Heart left ventricle (tissue), 16 donors: ENCODE measurements around the gene PDGFC. TPM values are rescaled to one million over a fixed set of nuclear protein-coding genes. Genes with fewer than 3 reads are reported as not detected.

Source experiments
- ATAC-seq, 4 donors: fragments of 200-7000 bp; cut with Tn5 transposase; one replicate each; pipeline ENCODE4 v1.9.1; 2020 to 2022; ENCODE audit warnings: moderate library complexity in 4 of 4, mild to moderate bottlenecking in 3 of 4, moderate number of reproducible peaks in 1 of 4
- DNase-seq, 5 donors: peaks; one replicate each; pipeline ENCODE4 v3.0.0-alpha.2; 2020
- H3K27ac ChIP-seq, 12 donors: fragments of 200-600 bp; sonication (generic) in 4 of 12; one replicate each; pipeline versions ENCODE4 v1.5.0 to v1.8.0; 2016 to 2022; ENCODE audit warnings: mild to moderate bottlenecking in 2 of 12
- H3K27me3 ChIP-seq, 9 donors: fragments of 200-600 bp; sonication (generic) in 2 of 9; one replicate each; pipeline versions ENCODE4 v1.5.1 to v1.8.0; 2016 to 2022; ENCODE audit warnings: mild to moderate bottlenecking in 3 of 9
- H3K36me3 ChIP-seq, 9 donors: fragments of 200-600 bp; sonication (generic) in 2 of 9; one replicate each; pipeline versions ENCODE4 v1.5.0 to v1.8.0; 2018 to 2022; ENCODE audit warnings: mild to moderate bottlenecking in 2 of 9
- H3K4me1 ChIP-seq, 12 donors: fragments of 200-600 bp; sonication (generic) in 4 of 12; one replicate each; pipeline versions ENCODE4 v1.5.0 to v1.8.0; 2016 to 2022; ENCODE audit warnings: mild to moderate bottlenecking in 3 of 12
- H3K4me3 ChIP-seq, 12 donors: fragments of 200-600 bp; sonication (generic) in 4 of 12; one replicate each; pipeline versions ENCODE4 v1.5.0 to v1.8.0; 2017 to 2022; ENCODE audit warnings: mild to moderate bottlenecking in 9 of 12, moderate library complexity in 4 of 12
- H3K9me3 ChIP-seq, 12 donors: fragments of 200-600 bp; sonication (generic) in 4 of 12; one replicate each; pipeline versions ENCODE4 v1.5.0 to v1.8.0; 2016 to 2022; ENCODE audit warnings: mild to moderate bottlenecking in 1 of 12
- POLR2A ChIP-seq, 2 donors: fragments of 450-650 bp; IDR thresholded peaks; one replicate each; pipeline ENCODE4 v1.6.1; 2017; ENCODE audit warnings: antibody characterized with exemption in 2 of 2, mild to moderate bottlenecking in 2 of 2, moderate library complexity in 2 of 2
- WGBS, 4 donors: extraction: QIAGEN DNeasy Blood & Tissue Kit in 2 of 4; methylation state at CpG; one replicate each; pipeline versions ENCODE4 v1.1.5 to v1.1.7; 2013 to 2018; 5-methylcytosine and 5-hydroxymethylcytosine counted together
- intact Hi-C, 10 donors: fragments of 100-400 bp; cut with DNase I; formaldehyde crosslinking; loops; one replicate each; pipeline versions ENCODE4 v1.11.1 to v1.14.2; 2022
- polyA plus RNA-seq, 2 donors: library from polyadenylated mRNA; stranded (reverse); fragments of 200-250 nt; gene quantifications; one replicate each; pipeline ENCODE4 v1.2.3, GENCODE V29; 2013
- total RNA-seq, 9 donors: library from RNA; depleted of rRNA in 2 of 9; stranded (reverse); fragments of >200 nt in 2 of 9; fragmentation: NEBNext Ultra II Directional in 3 of 9; extraction: Animal tissue kit (Norgen Biotek cat#: 25700) in 3 of 9; gene quantifications; one replicate each; pipeline versions ENCODE4 v1.1.0 to v1.2.4, GENCODE V29; 2016 to 2023
- TF ChIP-seq, protein P1 (sequence below), 12 donors: fragments of 200-600 bp; sonication (generic) in 4 of 12; IDR thresholded peaks; one replicate each; pipeline versions ENCODE4 v1.5.0 to v1.8.0; 2018 to 2022; ENCODE audit warnings: antibody characterized with exemption in 12 of 12, mild to moderate bottlenecking in 5 of 12
- donor health status: ischemic (EF 13 %, LVEDD 7.1; RV severe dilation, severe dysfunction).
- donor health status: healthy with polysubstance abuse.
- donor health status: DM: no; HTN: yes; CAD: no.
- donor health status: DM: no; HTN: no; CAD: no.
- donor health status: ischemic (EF 25% LVEDD 6.9; RV normal size, moderate dysfunction).
- donor health status: ischemic (EF 25% LVEDD 5.7; RV mildly dilated, moderate dysfunction).
- donor health status: healthy.
- donor health status: DM: yes; HTN: yes; CAD: no.
- donor health status: ischemic (EF 35%, LVEDD 5.7; RV mildly dilated, moderate dysfunction).
- donor health status: nonischemic (EF 11% LVEDD 7.7; RV severe dilation, severe dysfunction).
- donor health status: DM: yes; HTN: yes; CAD: no.
- donor health status: PGD.
- donor health status: ischemic (EF 29% LVEDD 5.4; RV normal size, mild dysfunction).
- donor health status: nonischemic (EF 23%, LVEDD 6.1; RV moderate dilation, normal function).

The PDGFC gene
- total and polyA plus RNA-seq, 11 donors: 2.5 to 29.6 (median 12.2) TPM

DNA sequence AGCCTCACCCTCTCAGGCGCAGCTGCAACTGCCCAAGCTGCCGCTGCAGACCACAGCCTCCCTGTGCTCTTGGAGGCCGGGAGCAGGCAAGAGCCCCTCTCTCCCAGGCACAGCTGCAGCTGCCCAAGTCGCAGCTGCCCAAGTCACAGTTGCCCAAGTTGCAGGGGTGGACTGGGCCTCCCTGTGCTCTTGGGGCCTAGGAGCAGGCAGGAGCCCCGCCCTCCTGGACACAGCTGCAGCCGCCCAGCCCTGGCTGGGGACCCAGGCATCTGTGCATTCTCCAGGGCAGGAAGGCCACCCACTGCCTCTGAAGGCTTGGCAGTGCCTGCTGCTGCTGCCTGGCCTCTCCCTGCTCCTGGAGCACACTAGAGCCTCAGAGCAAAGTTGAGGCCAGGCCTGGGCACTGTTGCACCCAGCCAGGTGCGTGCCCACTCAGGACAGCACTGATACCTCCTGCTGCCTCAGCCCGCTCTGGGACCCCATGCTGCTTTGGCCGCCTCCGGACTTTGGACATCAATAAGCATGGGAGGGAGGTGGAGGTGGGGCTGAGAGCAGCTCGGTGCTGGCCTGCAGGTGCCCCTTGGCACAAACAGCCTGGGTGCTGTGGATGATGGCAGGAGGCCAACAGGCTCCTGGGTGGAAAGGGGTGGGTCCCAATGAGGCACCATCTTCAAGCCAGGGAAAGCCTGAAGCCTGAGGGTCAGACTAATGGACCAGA lies 247.5 kb downstream of the PDGFC start:
- WGBS, 4 donors: 73 to 89% (median 82%) methylated on average over 3 to 11 of the region's 11 CpGs
- Histone ChIP-seq H3K4me1 (peaks cover 0 to 5% (median 0%) of the 10 kb centered on the region in 12 donors), H3K27me3 (no peaks in the 10 kb centered on the region), H3K36me3 (no peaks in the 10 kb centered on the region), H3K9me3 (peaks cover 0 to 6% (median 0%) of the 10 kb centered on the region in 12 donors), H3K4me3 (no peak overlapping the region), H3K27ac (no peak overlapping the region)
- peak in 1 of 4 donors; percentile 38 for ATAC-seq
- DNase-seq: peak in 1 of 5 donors; percentile 42
- TF ChIP-seq POLR2A (IDR thresholded peaks at IDR 0.05): no peak
- TF ChIP-seq, protein P1, sequence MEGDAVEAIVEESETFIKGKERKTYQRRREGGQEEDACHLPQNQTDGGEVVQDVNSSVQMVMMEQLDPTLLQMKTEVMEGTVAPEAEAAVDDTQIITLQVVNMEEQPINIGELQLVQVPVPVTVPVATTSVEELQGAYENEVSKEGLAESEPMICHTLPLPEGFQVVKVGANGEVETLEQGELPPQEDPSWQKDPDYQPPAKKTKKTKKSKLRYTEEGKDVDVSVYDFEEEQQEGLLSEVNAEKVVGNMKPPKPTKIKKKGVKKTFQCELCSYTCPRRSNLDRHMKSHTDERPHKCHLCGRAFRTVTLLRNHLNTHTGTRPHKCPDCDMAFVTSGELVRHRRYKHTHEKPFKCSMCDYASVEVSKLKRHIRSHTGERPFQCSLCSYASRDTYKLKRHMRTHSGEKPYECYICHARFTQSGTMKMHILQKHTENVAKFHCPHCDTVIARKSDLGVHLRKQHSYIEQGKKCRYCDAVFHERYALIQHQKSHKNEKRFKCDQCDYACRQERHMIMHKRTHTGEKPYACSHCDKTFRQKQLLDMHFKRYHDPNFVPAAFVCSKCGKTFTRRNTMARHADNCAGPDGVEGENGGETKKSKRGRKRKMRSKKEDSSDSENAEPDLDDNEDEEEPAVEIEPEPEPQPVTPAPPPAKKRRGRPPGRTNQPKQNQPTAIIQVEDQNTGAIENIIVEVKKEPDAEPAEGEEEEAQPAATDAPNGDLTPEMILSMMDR (IDR thresholded peaks at IDR 0.05): no peak
- intact Hi-C loops: no loop called here

DNA sequence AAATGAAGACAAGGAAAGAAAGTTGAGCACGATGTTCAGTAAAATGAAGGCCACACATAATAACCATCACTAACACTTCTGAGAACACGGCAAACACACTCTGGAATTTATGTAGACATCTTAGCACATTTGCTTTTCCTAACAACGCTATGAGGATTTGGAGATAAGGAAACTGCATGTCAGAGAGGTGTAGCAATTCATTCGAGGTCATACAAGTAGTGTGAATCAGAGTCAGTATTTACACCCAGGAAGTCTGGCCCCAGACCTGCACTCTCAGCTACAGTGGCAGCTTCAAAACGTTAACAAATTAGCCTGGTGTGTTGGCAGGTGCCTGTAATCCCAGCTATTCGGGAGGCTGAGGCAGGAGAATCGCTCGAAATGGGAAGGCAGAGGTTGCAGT lies 253.4 kb downstream of the PDGFC start:
- 55 to 68% (median 66%) methylated on average over 8 of the region's 8 CpGs for WGBS, 4 donors
- Histone ChIP-seq H3K36me3 (no peaks in the 10 kb centered on the region), H3K4me3 (no peak overlapping the region), H3K27me3 (no peaks in the 10 kb centered on the region), H3K9me3 (no peaks in the 10 kb centered on the region), H3K4me1 (no peaks in the 10 kb centered on the region), H3K27ac (no peak overlapping the region)
- DNase-seq: no peak
- intact Hi-C loops: no loop called here
- TF ChIP-seq POLR2A (IDR thresholded peaks at IDR 0.05): no peak
- TF ChIP-seq, protein P1 (IDR thresholded peaks at IDR 0.05): no peak
- no peak for ATAC-seq

DNA sequence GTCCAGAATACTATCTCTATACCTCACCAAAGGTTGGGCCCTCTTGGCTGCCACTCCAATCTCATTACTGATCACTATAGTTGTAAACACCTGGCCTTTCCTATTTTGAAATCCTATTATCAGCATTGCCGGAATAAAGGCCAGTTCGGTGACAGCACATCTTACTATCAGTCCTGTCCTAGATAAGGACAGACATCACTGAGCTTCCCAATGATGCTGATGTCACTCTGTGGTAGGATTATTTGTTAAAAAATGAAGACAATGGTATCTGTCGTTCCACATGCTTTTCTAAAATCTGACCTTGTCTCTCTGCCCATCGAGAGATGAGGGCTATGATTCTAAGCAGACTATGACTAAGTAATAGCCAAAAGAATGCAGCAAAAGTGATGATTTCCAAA lies 260.4 kb downstream of the PDGFC start:
- TF ChIP-seq, protein P1 (IDR thresholded peaks at IDR 0.05): no peak
- no peak for TF ChIP-seq POLR2A (IDR thresholded peaks at IDR 0.05)
- Histone ChIP-seq H3K4me1 (no peaks in the 10 kb centered on the region), H3K27ac (no peak overlapping the region), H3K36me3 (no peaks in the 10 kb centered on the region), H3K27me3 (no peaks in the 10 kb centered on the region), H3K4me3 (no peak overlapping the region), H3K9me3 (no peaks in the 10 kb centered on the region)
- 72 to 82% (median 78%) methylated on average over 4 of the region's 4 CpGs for WGBS, 4 donors
- DNase-seq (no peak), ATAC-seq (no peak)
- intact Hi-C loops: no loop called here

Other genes with a start within 250 kb of the PDGFC start
- gene GLRB, start 104.4 kb upstream of the PDGFC start, total RNA-seq: 10 to 100 TPM in 8 of 9 donors, 1 to 10 TPM in 1; 9.8 to 21.7 (median 13.4) TPM
- 10 to 100 TPM in 1 of 2 donors, 1 to 10 TPM in 1; 3.2 to 11.2 TPM for gene GLRB, start 104.4 kb upstream of the PDGFC start, polyA plus RNA-seq
- under 1 TPM in 2 of 9 donors, not detected in 7; 0.17 to 0.36 TPM for gene GRIA2, start 248.9 kb upstream of the PDGFC start, total RNA-seq
- gene GRIA2, start 248.9 kb upstream of the PDGFC start, polyA plus RNA-seq: not detected